NT2/D1 (cell line): ENCODE measurements around the gene ZNF143.

Experiments
- SUZ12 ChIP-seq: IDR thresholded peaks from 2 replicates; pipeline ENCODE4 v1.6.1; 2011; ENCODE audit not compliant: insufficient read length, insufficient read depth; ENCODE audit errors: extremely low read depth
- YY1 ChIP-seq: IDR thresholded peaks from 2 replicates; pipeline ENCODE4 v1.6.1; 2011; ENCODE audit not compliant: insufficient read length, insufficient read depth
- ZNF274 ChIP-seq: IDR thresholded peaks from 2 replicates; pipeline ENCODE4 v1.6.1; 2011; ENCODE audit warnings: mild to moderate bottlenecking, low read depth, low read length

- TF ChIP-seq ZNF274 (no peak), YY1 (no peak), SUZ12 (no peak)
Measured at GRCh38 chr11:9538548-9538947, 77.7 kb downstream of the ZNF143 start.
